MM.1S (cell line): ENCODE measurements around the gene RSRC2.

Source experiments
- DNase-seq: peaks from one replicate; pipeline ENCODE4 v3.0.0-alpha.2; 2015
- H2AFZ ChIP-seq: fragments of 300-600 bp; sonication (generic); 2 replicates; pipeline ENCODE4 v1.6.0; 2016; ENCODE audit warnings: antibody characterized with exemption, low read length
- H3F3A ChIP-seq: fragments of 300-600 bp; sonication (generic); 2 replicates; pipeline ENCODE4 v1.6.1; 2016; ENCODE audit warnings: mild to moderate bottlenecking, antibody characterized with exemption, low read length, moderate library complexity, mixed read lengths; ENCODE audit not compliant: insufficient read depth
- H3K27ac ChIP-seq: fragments of 300-600 bp; sonication (generic); 2 replicates; pipeline ENCODE4 v1.5.1; 2016; ENCODE audit warnings: mild to moderate bottlenecking, low read length
- H3K27me3 ChIP-seq: fragments of 300-600 bp; sonication (generic); replicated peaks from 2 replicates; pipeline ENCODE4 v1.6.0; 2016; ENCODE audit warnings: low read length; ENCODE audit not compliant: insufficient read depth
- H3K36me3 ChIP-seq: fragments of 300-600 bp; sonication (generic); replicated peaks from 2 replicates; pipeline ENCODE4 v1.6.1; 2016; ENCODE audit warnings: mild to moderate bottlenecking, low read length, mixed read lengths; ENCODE audit not compliant: insufficient read depth
- H3K4me1 ChIP-seq: fragments of 300-600 bp; sonication (generic); 2 replicates; pipeline ENCODE4 v1.6.1; 2016; ENCODE audit warnings: low read length, mixed read lengths
- H3K4me2 ChIP-seq: fragments of 300-600 bp; sonication (generic); 2 replicates; pipeline ENCODE4 v1.6.0; 2016; ENCODE audit warnings: low read depth, low read length
- H3K4me3 ChIP-seq: fragments of 300-600 bp; sonication (generic); 2 replicates; pipeline ENCODE4 v1.5.1; 2016; ENCODE audit warnings: low read length, mixed read lengths
- H3K79me2 ChIP-seq: fragments of 300-600 bp; sonication (generic); 2 replicates; pipeline ENCODE4 v1.6.1; 2016; ENCODE audit warnings: mixed run types, low read length, mixed read lengths
- H3K9ac ChIP-seq: fragments of 300-600 bp; sonication (generic); 2 replicates; pipeline ENCODE4 v1.6.1; 2016; ENCODE audit warnings: low read length, mixed read lengths
- H3K9me2 ChIP-seq: fragments of 300-600 bp; sonication (generic); replicated peaks from 2 replicates; pipeline ENCODE4 v1.6.1; 2016; ENCODE audit warnings: mild to moderate bottlenecking, low read length, mixed read lengths; ENCODE audit not compliant: insufficient read depth
- H3K9me3 ChIP-seq: fragments of 300-600 bp; sonication (generic); replicated peaks from 2 replicates; pipeline ENCODE4 v1.6.1; 2016; ENCODE audit warnings: mild to moderate bottlenecking, low read length, mixed read lengths; ENCODE audit not compliant: insufficient read depth
- H4K20me1 ChIP-seq: fragments of 300-600 bp; sonication (generic); 2 replicates; pipeline ENCODE4 v1.6.1; 2016; ENCODE audit warnings: mild to moderate bottlenecking, low read length, moderate library complexity, mixed read lengths; ENCODE audit not compliant: insufficient read depth
- CTCF ChIP-seq: fragments of 300-600 bp; sonication (generic); IDR thresholded peaks from 2 replicates; pipeline ENCODE4 v1.5.1; 2016; ENCODE audit warnings: antibody characterized with exemption, low read length, mixed read lengths
- EZH2 ChIP-seq: fragments of 300-600 bp; sonication (generic); optimal IDR thresholded peaks from 2 replicates; pipeline ENCODE3; 2017; ENCODE audit warnings: low read depth, mild to moderate bottlenecking, antibody characterized with exemption, low read length, mixed read lengths
- EZH2phosphoT487 ChIP-seq: fragments of 300-600 bp; sonication (generic); IDR thresholded peaks from 2 replicates; pipeline ENCODE4 v1.6.1; 2018; ENCODE audit warnings: antibody characterized with exemption, low read length

Gene RSRC2

GRCh38 chr12:122458105-122459035 lies 68.4 kb downstream of the RSRC2 start:
- no peak for TF ChIP-seq EZH2
- no peak for TF ChIP-seq EZH2phosphoT487
- TF ChIP-seq CTCF: no peak
- Histone ChIP-seq H4K20me1 (no peaks in the 10 kb centered on the region), H3K4me2 (no peak overlapping the region), H3K27ac (no peak overlapping the region), H3K79me2 (no peaks in the 10 kb centered on the region), H3K9me3 (no peaks in the 10 kb centered on the region), H3K36me3 (no peaks in the 10 kb centered on the region), H3K27me3 (no peaks in the 10 kb centered on the region), H3K4me3 (no peak overlapping the region), H2AFZ (no peak overlapping the region), H3K9ac (no peak overlapping the region), H3K9me2 (no peaks in the 10 kb centered on the region), H3F3A (no peaks in the 10 kb centered on the region; the same call in 1 of the 2 replicates), H3K4me1 (peaks cover 14% of the 10 kb centered on the region; the same call in 1 of the 2 replicates)
- no peak for DNase-seq

GRCh38 chr12:122457627-122458026 lies 69.1 kb downstream of the RSRC2 start:
- H3K9ac ChIP-seq: no peak overlapping the region
- no peak overlapping the region for H2AFZ ChIP-seq
- DNase-seq: no peak
- H3F3A ChIP-seq: peaks cover 4% of the 10 kb centered on the region
- TF ChIP-seq EZH2phosphoT487: no peak
- H3K4me2 ChIP-seq: no peak overlapping the region
- H3K27me3 ChIP-seq: no peaks in the 10 kb centered on the region
- no peaks in the 10 kb centered on the region for H3K9me2 ChIP-seq
- H3K4me3 ChIP-seq: no peak overlapping the region
- no peaks in the 10 kb centered on the region for H3K36me3 ChIP-seq
- no peak overlapping the region for H3K27ac ChIP-seq
- no peaks in the 10 kb centered on the region for H4K20me1 ChIP-seq
- H3K9me3 ChIP-seq: no peaks in the 10 kb centered on the region
- H3K4me1 ChIP-seq: peaks cover 18% of the 10 kb centered on the region
- no peaks in the 10 kb centered on the region for H3K79me2 ChIP-seq

- Histone ChIP-seq H3K9me3 (no peaks in the 10 kb centered on the region), H3K36me3 (no peaks in the 10 kb centered on the region), H3K79me2 (no peaks in the 10 kb centered on the region), H3K9ac (no peak overlapping the region), H3K9me2 (no peaks in the 10 kb centered on the region), H3K4me1 (peaks cover 15% of the 10 kb centered on the region), H3K27me3 (no peaks in the 10 kb centered on the region), H3K4me2 (no peak overlapping the region), H3F3A (peaks cover 8% of the 10 kb centered on the region; the same call in 1 of the 2 replicates), H3K4me3 (no peak overlapping the region), H2AFZ (no peak overlapping the region), H4K20me1 (no peaks in the 10 kb centered on the region), H3K27ac (no peak overlapping the region)
- DNase-seq: no peak
- TF ChIP-seq EZH2phosphoT487 (no peak), EZH2 (no peak), CTCF (no peak)
These were observed 72.0 kb downstream of the RSRC2 start for GRCh38 chr12:122454739-122455138.

- Histone ChIP-seq H3K4me3 (no peak overlapping the region), H3K4me2 (no peak overlapping the region), H3K4me1 (peaks cover 15% of the 10 kb centered on the region), H3K9ac (no peak overlapping the region), H4K20me1 (no peaks in the 10 kb centered on the region), H3K27me3 (no peaks in the 10 kb centered on the region), H3F3A (peaks cover 8% of the 10 kb centered on the region; the same call in 1 of the 2 replicates), H3K9me3 (no peaks in the 10 kb centered on the region), H3K9me2 (no peaks in the 10 kb centered on the region), H3K79me2 (no peaks in the 10 kb centered on the region), H3K36me3 (no peaks in the 10 kb centered on the region), H3K27ac (no peak overlapping the region), H2AFZ (no peak overlapping the region)
- no peak for TF ChIP-seq EZH2phosphoT487
- TF ChIP-seq EZH2: no peak
- TF ChIP-seq CTCF: no peak
- no peak for DNase-seq
These were observed 72.5 kb downstream of the RSRC2 start for GRCh38 chr12:122454250-122454721.
